GM12891 (cell line): ENCODE data around the gene RPS27A. TPM values are rescaled to one million over a fixed set of nuclear protein-coding genes. Genes with fewer than 3 reads are reported as not detected.
A peak's percentile ranks its signal among the peaks of the same experiment; 100 is the strongest.
"Not testable (repeated sequence)": the region's sequence is repeated elsewhere in the genome, so short reads cannot be mapped to it uniquely, and the experiment has no call there.

Experiments used
- DNase-seq: peaks from one replicate; pipeline ENCODE4 v3.0.0; 2011; ENCODE audit warnings: low spot score; ENCODE audit not compliant: insufficient read length
- FAIRE-seq: peaks from 2 replicates; lab custom pipeline; 2011; peaks lifted over from hg19 to GRCh38; lab: Jason Lieb, UNC
- PAX5 ChIP-seq: IDR thresholded peaks from 2 replicates; pipeline ENCODE4 v1.6.1; 2011; ENCODE audit warnings: low read length, moderate library complexity, mild to moderate bottlenecking; ENCODE audit not compliant: insufficient read depth, severe bottlenecking
- POLR2A ChIP-seq: IDR thresholded peaks from 2 replicates; pipeline ENCODE4 v1.6.1; 2011; ENCODE audit warnings: low read depth, low read length, control low read depth
- POLR2AphosphoS5 ChIP-seq: IDR thresholded peaks from 2 replicates; pipeline ENCODE4 v1.6.1; 2011; ENCODE audit warnings: low read depth, low read length, control low read depth
- POU2F2 ChIP-seq: IDR thresholded peaks from 2 replicates; pipeline ENCODE4 v1.6.1; 2011; ENCODE audit warnings: low read depth, mild to moderate bottlenecking, control low read depth, low read length, moderate library complexity
- SPI1 ChIP-seq: IDR thresholded peaks from 2 replicates; pipeline ENCODE4 v1.6.1; 2011; ENCODE audit warnings: low read depth, low read length, control low read depth
- TAF1 ChIP-seq: IDR thresholded peaks from 2 replicates; pipeline ENCODE4 v1.6.1; 2011; ENCODE audit warnings: low read depth, low read length, control low read depth
- polyA plus RNA-seq: library from polyadenylated mRNA; unstranded; fragments of >200 nt; gene quantifications from one replicate; pipeline ENCODE4 v1.2.1, GENCODE V29; 2012; ENCODE audit warnings: low read depth, missing spikeins, inconsistent platforms; ENCODE audit not compliant: missing spikeins

Gene RPS27A
- polyA plus RNA-seq, result 4,007 TPM

- DNase-seq (peak; percentile 55), FAIRE-seq (peak; percentile 79)
- TF ChIP-seq SPI1 (peak; percentile 35; the same call in 1 of the 2 replicates), TAF1 (peak; percentile 98), POU2F2 (peak; percentile 88), POLR2A (peak; percentile 98), PAX5 (no peak), POLR2AphosphoS5 (peak; percentile 98)
Observed at GRCh38 chr2:55232084-55232862, at the start of gene RPS27A, which contains the start of gene CLHC1. TSS of gene RPS27A (plus strand) at chr2:55232688. CDS start at chr2:55232825, 137 bp downstream. TSS of gene CLHC1 (minus strand) at chr2:55232293. CDS start at chr2:55222411, 9,882 bp downstream.

GRCh38 chr2:55186837-55187236, 45.7 kb upstream of the RPS27A start:
- not testable (repeated sequence) for DNase-seq, FAIRE-seq

- FAIRE-seq, DNase-seq: not testable (repeated sequence)
Observed at GRCh38 chr2:55191888-55192287, 40.6 kb upstream of the RPS27A start.

GRCh38 chr2:55196526-55196925, 36.0 kb upstream of the RPS27A start:
- no peak for FAIRE-seq
- TF ChIP-seq PAX5 (no peak), POLR2A (no peak), POLR2AphosphoS5 (no peak), POU2F2 (no peak), TAF1 (no peak), SPI1 (no peak)
- no peak for DNase-seq

GRCh38 chr2:55200416-55200815, 32.1 kb upstream of the RPS27A start:
- no peak for TF ChIP-seq PAX5
- DNase-seq (no peak), FAIRE-seq (no peak)

- FAIRE-seq (no peak), DNase-seq (no peak)
- no peak for TF ChIP-seq POLR2AphosphoS5
- no peak for TF ChIP-seq SPI1
- no peak for TF ChIP-seq POLR2A
- TF ChIP-seq POU2F2, result no peak
- TF ChIP-seq PAX5, result no peak
- TF ChIP-seq TAF1, result no peak
Observed at GRCh38 chr2:55204536-55204935, 28.0 kb upstream of the RPS27A start.

- DNase-seq, result no peak
- FAIRE-seq, result no peak
- no peak for TF ChIP-seq POLR2AphosphoS5
- TF ChIP-seq POU2F2, result no peak
- no peak for TF ChIP-seq PAX5
- no peak for TF ChIP-seq POLR2A
- no peak for TF ChIP-seq SPI1
Observed at GRCh38 chr2:55204950-55205349, 27.5 kb upstream of the RPS27A start.

GRCh38 chr2:55213822-55214221, 18.7 kb upstream of the RPS27A start:
- TF ChIP-seq POLR2A, result no peak
- TF ChIP-seq TAF1, result no peak
- FAIRE-seq, result no peak

GRCh38 chr2:55223958-55224760, 8.3 kb upstream of the RPS27A start:
- FAIRE-seq (peak; percentile 61), DNase-seq (no peak)
- TF ChIP-seq POLR2A, result no peak
- no peak for TF ChIP-seq POU2F2
- no peak for TF ChIP-seq PAX5
- no peak for TF ChIP-seq SPI1
- TF ChIP-seq POLR2AphosphoS5, result no peak
- no peak for TF ChIP-seq TAF1

More at GRCh38 chr2:55213822-55214221, 18.7 kb upstream of the RPS27A start:
- no peak for DNase-seq

- FAIRE-seq, result no peak
- no peak for DNase-seq
- TF ChIP-seq TAF1, result no peak
- TF ChIP-seq PAX5, result no peak
- TF ChIP-seq POU2F2, result no peak
- no peak for TF ChIP-seq SPI1
- no peak for TF ChIP-seq POLR2AphosphoS5
- no peak for TF ChIP-seq POLR2A
Observed at GRCh38 chr2:55224761-55225261, 7.7 kb upstream of the RPS27A start.
